ENCODE measurements around the gene TPRG1. TPM values are rescaled to one million over a fixed set of nuclear protein-coding genes. Genes with fewer than 3 reads are reported as not detected.

Gene TPRG1
- total and polyA plus RNA-seq, 9 of the 15 experiments (the other 6 are each of a cell fraction or from before 2014, with no cell fraction given) = 0.01 TPM; not detected in 8

- TF ChIP-seq RERE (CRISPR knock-in tag; IDR thresholded peaks at IDR 0.05; ENCODE audit: borderline replicate concordance) (no peak), KLF1 (tag; IDR thresholded peaks at IDR 0.05) (no peak), ETS2 (tag; IDR thresholded peaks at IDR 0.05; ENCODE audit: borderline replicate concordance, poor library complexity, severe bottlenecking) (no peak), ZNF780A (CRISPR knock-in tag; IDR thresholded peaks at IDR 0.05) (no peak), JUND (IDR thresholded peaks at IDR 0.05; ENCODE audit: borderline replicate concordance, low read depth, low read length) (no peak), JUND (tag; IDR thresholded peaks at IDR 0.05; ENCODE audit: borderline replicate concordance, low read depth, low read length) (no peak), HNRNPUL1 (IDR thresholded peaks at IDR 0.05; ENCODE audit: low read length) (no peak), ZSCAN32 (CRISPR knock-in tag; IDR thresholded peaks at IDR 0.05) (no peak)
- TF ChIP-seq, protein P1, sequence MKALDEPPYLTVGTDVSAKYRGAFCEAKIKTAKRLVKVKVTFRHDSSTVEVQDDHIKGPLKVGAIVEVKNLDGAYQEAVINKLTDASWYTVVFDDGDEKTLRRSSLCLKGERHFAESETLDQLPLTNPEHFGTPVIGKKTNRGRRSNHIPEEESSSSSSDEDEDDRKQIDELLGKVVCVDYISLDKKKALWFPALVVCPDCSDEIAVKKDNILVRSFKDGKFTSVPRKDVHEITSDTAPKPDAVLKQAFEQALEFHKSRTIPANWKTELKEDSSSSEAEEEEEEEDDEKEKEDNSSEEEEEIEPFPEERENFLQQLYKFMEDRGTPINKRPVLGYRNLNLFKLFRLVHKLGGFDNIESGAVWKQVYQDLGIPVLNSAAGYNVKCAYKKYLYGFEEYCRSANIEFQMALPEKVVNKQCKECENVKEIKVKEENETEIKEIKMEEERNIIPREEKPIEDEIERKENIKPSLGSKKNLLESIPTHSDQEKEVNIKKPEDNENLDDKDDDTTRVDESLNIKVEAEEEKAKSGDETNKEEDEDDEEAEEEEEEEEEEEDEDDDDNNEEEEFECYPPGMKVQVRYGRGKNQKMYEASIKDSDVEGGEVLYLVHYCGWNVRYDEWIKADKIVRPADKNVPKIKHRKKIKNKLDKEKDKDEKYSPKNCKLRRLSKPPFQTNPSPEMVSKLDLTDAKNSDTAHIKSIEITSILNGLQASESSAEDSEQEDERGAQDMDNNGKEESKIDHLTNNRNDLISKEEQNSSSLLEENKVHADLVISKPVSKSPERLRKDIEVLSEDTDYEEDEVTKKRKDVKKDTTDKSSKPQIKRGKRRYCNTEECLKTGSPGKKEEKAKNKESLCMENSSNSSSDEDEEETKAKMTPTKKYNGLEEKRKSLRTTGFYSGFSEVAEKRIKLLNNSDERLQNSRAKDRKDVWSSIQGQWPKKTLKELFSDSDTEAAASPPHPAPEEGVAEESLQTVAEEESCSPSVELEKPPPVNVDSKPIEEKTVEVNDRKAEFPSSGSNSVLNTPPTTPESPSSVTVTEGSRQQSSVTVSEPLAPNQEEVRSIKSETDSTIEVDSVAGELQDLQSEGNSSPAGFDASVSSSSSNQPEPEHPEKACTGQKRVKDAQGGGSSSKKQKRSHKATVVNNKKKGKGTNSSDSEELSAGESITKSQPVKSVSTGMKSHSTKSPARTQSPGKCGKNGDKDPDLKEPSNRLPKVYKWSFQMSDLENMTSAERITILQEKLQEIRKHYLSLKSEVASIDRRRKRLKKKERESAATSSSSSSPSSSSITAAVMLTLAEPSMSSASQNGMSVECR (CRISPR knock-in tag; IDR thresholded peaks at IDR 0.05) = no peak
Observed at GRCh38 chr3:189184566-189184965, 12.8 kb downstream of the TPRG1 start (continued).

All from K562 (cell line).